IMR-90 (cell line): ENCODE results near the gene RTL1. TPM values are rescaled to one million over a fixed set of nuclear protein-coding genes. Genes with fewer than 3 reads are reported as not detected.

ENCODE experiments used
- ATAC-seq: fragments of 200-7000 bp; cut with Tn5 transposase; 2 replicates; pipeline ENCODE4 v1.9.1; 2020; ENCODE audit warnings: low read depth, mild to moderate bottlenecking, moderate library complexity
- BruUV-seq: library from RNA; stranded (reverse); fragments of 400-500 nt; replicated peaks from 2 replicates; lab custom pipeline; 2021; lab: Mats Ljungman, UMichigan
- CTCF ChIA-PET: fragments of 300-600 bp; formaldehyde crosslinking; extraction: SDS; loops from one replicate; lab custom pipeline; 2021; ENCODE audit warnings: antibody characterized with exemption; lab: Yijun Ruan, JAX
- POLR2A ChIA-PET: fragments of 300-600 bp; sonication (Branson Sonifier 250); formaldehyde crosslinking; loops from one replicate; lab custom pipeline; 2022; ENCODE audit warnings: antibody characterized with exemption; ENCODE audit not compliant: unreplicated experiment; lab: Charles Lee
- DNase-seq: peaks from one replicate; pipeline ENCODE4 v3.0.0; 2013
- H2AFZ ChIP-seq: replicated peaks from 2 replicates; pipeline ENCODE3; 2013; ENCODE audit warnings: low read length, mild to moderate bottlenecking; ENCODE audit not compliant: poor library complexity
- H2AK5ac ChIP-seq: 2 replicates; pipeline ENCODE4 v1.6.1; 2013; ENCODE audit warnings: low read depth, low read length, inconsistent platforms
- H2AK9ac ChIP-seq: replicated peaks from 2 replicates; pipeline ENCODE3; 2013; ENCODE audit warnings: mild to moderate bottlenecking, low read depth, low read length, moderate library complexity; ENCODE audit not compliant: poor library complexity
- H2BK120ac ChIP-seq: 2 replicates; pipeline ENCODE4 v1.6.1; 2013; ENCODE audit warnings: low read depth, low read length, inconsistent platforms
- H2BK15ac ChIP-seq: 3 replicates; pipeline ENCODE4 v1.6.1; 2013; ENCODE audit warnings: low read depth, low read length, inconsistent platforms
- H2BK20ac ChIP-seq: 2 replicates; pipeline ENCODE4 v1.6.1; 2013; ENCODE audit warnings: low read depth, mild to moderate bottlenecking, inconsistent platforms, low read length, moderate library complexity
- H2BK5ac ChIP-seq: 2 replicates; pipeline ENCODE4 v1.6.1; 2013; ENCODE audit warnings: mild to moderate bottlenecking, low read depth, low read length, inconsistent platforms; ENCODE audit not compliant: poor library complexity, severe bottlenecking
- H3K14ac ChIP-seq: replicated peaks from 2 replicates; pipeline ENCODE4 v1.6.1; 2013; ENCODE audit warnings: low read depth, low read length, inconsistent platforms
- H3K18ac ChIP-seq: 2 replicates; pipeline ENCODE4 v1.6.1; 2013; ENCODE audit warnings: low read depth, low read length, control low read depth
- H3K23ac ChIP-seq: 2 replicates; pipeline ENCODE4 v1.6.1; 2013; ENCODE audit warnings: low read depth, low read length, inconsistent platforms
- H3K27ac ChIP-seq: 2 replicates; pipeline ENCODE4 v1.5.1; 2013; ENCODE audit warnings: mild to moderate bottlenecking, control low read depth, low read length; ENCODE audit not compliant: insufficient read depth
- H3K27me3 ChIP-seq: 2 replicates; pipeline ENCODE4 v1.6.1; 2013; ENCODE audit warnings: low read length; ENCODE audit not compliant: control insufficient read depth, insufficient read depth
- H3K36me3 ChIP-seq: 2 replicates; pipeline ENCODE4 v1.6.1; 2013; ENCODE audit warnings: low read length, mixed read lengths; ENCODE audit not compliant: control insufficient read depth, insufficient read depth
- H3K4ac ChIP-seq: 2 replicates; pipeline ENCODE4 v1.6.1; 2013; ENCODE audit warnings: low read depth, low read length, inconsistent platforms
- H3K4me1 ChIP-seq: 2 replicates; pipeline ENCODE4 v1.6.1; 2013; ENCODE audit warnings: low read length, mixed read lengths; ENCODE audit not compliant: control insufficient read depth, insufficient read depth
- H3K4me2 ChIP-seq: 2 replicates; pipeline ENCODE4 v1.6.1; 2013; ENCODE audit warnings: low read depth, mild to moderate bottlenecking, control low read depth, low read length, moderate library complexity
- H3K4me3 ChIP-seq: 2 replicates; pipeline ENCODE4 v1.5.1; 2013; ENCODE audit warnings: low read depth, mild to moderate bottlenecking, control low read depth, low read length, moderate library complexity; ENCODE audit not compliant: insufficient read depth
- H3K56ac ChIP-seq: 2 replicates; pipeline ENCODE4 v1.6.1; 2013; ENCODE audit warnings: low read length, inconsistent platforms; ENCODE audit not compliant: insufficient read depth; ENCODE audit errors: extremely low read depth
- H3K79me1 ChIP-seq, 2 experiments: 2 replicates each; pipeline ENCODE4 v1.6.1; 2013; ENCODE audit warnings: low read length in 2 of 2, inconsistent platforms in 1 of 2, low read depth in 1 of 2
- H3K9ac ChIP-seq: 2 replicates; pipeline ENCODE4 v1.6.1; 2013; ENCODE audit warnings: low read depth, low read length, control low read depth
- H3K9me1 ChIP-seq: 2 replicates; pipeline ENCODE4 v1.6.1; 2013; ENCODE audit warnings: low read length, inconsistent platforms; ENCODE audit not compliant: insufficient read depth
- H3K9me3 ChIP-seq: 2 replicates; pipeline ENCODE4 v1.6.1; 2013; ENCODE audit warnings: low read length; ENCODE audit not compliant: control insufficient read depth, insufficient read depth
- H4K20me1 ChIP-seq: 2 replicates; pipeline ENCODE4 v1.6.1; 2013; ENCODE audit warnings: low read length, inconsistent platforms; ENCODE audit not compliant: insufficient read depth
- H4K5ac ChIP-seq: 2 replicates; pipeline ENCODE4 v1.6.1; 2013; ENCODE audit warnings: mild to moderate bottlenecking, low read depth, low read length, control low read depth
- H4K8ac ChIP-seq, 2 experiments: 2 replicates each; pipeline ENCODE4 v1.6.1; 2013; ENCODE audit warnings: low read depth in 2 of 2, low read length in 2 of 2, control low read depth in 1 of 2, inconsistent platforms in 1 of 2
- H4K91ac ChIP-seq: 2 replicates; pipeline ENCODE4 v1.6.1; 2013; ENCODE audit warnings: low read depth, low read length, inconsistent platforms; ENCODE audit not compliant: insufficient read depth
- CEBPB ChIP-seq: IDR thresholded peaks from 2 replicates; pipeline ENCODE4 v1.6.1; 2012; ENCODE audit warnings: low read depth, low read length, improper control_type of control experiment
- CHD1 ChIP-seq: IDR thresholded peaks from 2 replicates; pipeline ENCODE4 v1.6.1; 2012; ENCODE audit warnings: low read depth, low read length, improper control_type of control experiment
- CTCF ChIP-seq: conservative IDR thresholded peaks from 2 replicates; pipeline ENCODE4 v1.5.1; 2012; ENCODE audit warnings: mild to moderate bottlenecking, low read depth, low read length, improper control_type of control experiment
- ELK1 ChIP-seq: fragments of 150-350 bp; IDR thresholded peaks from 2 replicates; pipeline ENCODE4 v1.6.1; 2016; ENCODE audit warnings: low read depth, mild to moderate bottlenecking, low read length, moderate library complexity, borderline replicate concordance
- MAZ ChIP-seq: IDR thresholded peaks from 2 replicates; pipeline ENCODE4 v1.6.1; 2012; ENCODE audit warnings: low read depth, mild to moderate bottlenecking, low read length, improper control_type of control experiment, moderate library complexity, borderline replicate concordance
- MXI1 ChIP-seq: IDR thresholded peaks from 2 replicates; pipeline ENCODE4 v1.6.1; 2012; ENCODE audit warnings: low read depth, mild to moderate bottlenecking, low read length, moderate library complexity, borderline replicate concordance
- POLR2A ChIP-seq: IDR thresholded peaks from 2 replicates; pipeline ENCODE4 v1.6.1; 2012; ENCODE audit warnings: mild to moderate bottlenecking, low read depth, low read length
- RFX5 ChIP-seq: IDR thresholded peaks from 2 replicates; pipeline ENCODE4 v1.8.0; 2012; ENCODE audit warnings: low read depth, mild to moderate bottlenecking, low read length, moderate library complexity
- USF2 ChIP-seq: fragments of 150-350 bp; IDR thresholded peaks from 2 replicates; pipeline ENCODE4 v1.6.1; 2017; ENCODE audit warnings: mild to moderate bottlenecking, antibody characterized with exemption, low read length, low read depth
- WGBS, 2 experiments: methylation state at CpG; one replicate each; pipeline versions ENCODE4 v1.1.5 to v1.1.7; 2013; ENCODE audit warnings: missing lambda C conversion rate in 2 of 2; ENCODE audit not compliant: insufficient read length in 1 of 2; ENCODE audit errors: extremely low coverage in 2 of 2; 5-methylcytosine and 5-hydroxymethylcytosine counted together
- dilution Hi-C: fragments of 300-500 bp; cut with HindIII; formaldehyde crosslinking; loops from one replicate; pipeline ENCODE4 v1.14.3; 2018; ENCODE audit warnings: low sequenced_read_pairs; ENCODE audit not compliant: unreplicated experiment
- in situ Hi-C: fragments of 300-500 bp; cut with MboI; formaldehyde crosslinking; loops from 3 replicates; pipeline ENCODE4 v1.14.3; 2019; ENCODE audit warnings: low sequenced_read_pairs, inconsistent platforms, mixed read lengths
- intact Hi-C: fragments of 100-400 bp; cut with micrococcal nuclease; formaldehyde crosslinking; loops from 2 replicates; pipeline ENCODE4 v1.10.0; 2022
- polyA plus RNA-seq, 3 experiments: library from polyadenylated mRNA; depleted of rRNA; stranded (reverse); fragments of >200 nt; gene quantifications; 2 replicates each; pipeline ENCODE4 v1.2.3, GENCODE V29; 2012; ENCODE audit warnings: low replicate concordance in 1 of 3
- total RNA-seq: library from RNA; depleted of rRNA; stranded (reverse); fragments of >200 nt; gene quantifications from 2 replicates; pipeline ENCODE4 v1.2.3, GENCODE V29; 2012

Gene RTL1
- total and polyA plus RNA-seq, 2 of the 4 experiments (the other 2 are of a cell fraction), result not detected

- no peak overlapping the region for H3K14ac ChIP-seq
- no peak overlapping the region for H2AK5ac ChIP-seq
- no peak overlapping the region for H3K23ac ChIP-seq
- H4K20me1 ChIP-seq, result peaks cover 100% of the 10 kb centered on the region
- DNase-seq (no peak), ATAC-seq (no peak)
- H2AK9ac ChIP-seq, result no peak overlapping the region
- no peak overlapping the region for H2AFZ ChIP-seq
- intact Hi-C loops, result loop anchor here (5.0 kb wide), 1 partner anchor 178 kb away; no protein-coding TSS in a partner anchor
- TF ChIP-seq ELK1 (no peak), RFX5 (no peak), CEBPB (no peak), MAZ (no peak), POLR2A (no peak; the same call in 1 of the 2 replicates), USF2 (no peak), MXI1 (no peak), CHD1 (no peak), CTCF (no peak)
- H2BK120ac ChIP-seq, result no peak overlapping the region
- H3K4me2 ChIP-seq, result no peak overlapping the region
- no peak overlapping the region for H4K8ac ChIP-seq
- BruUV-seq, result no TSS peak
- dilution Hi-C loops, result no loop called here
- no peak overlapping the region for H4K91ac ChIP-seq
- no peaks in the 10 kb centered on the region for H3K27me3 ChIP-seq
- no peak overlapping the region for H3K18ac ChIP-seq
- no peak overlapping the region for H3K27ac ChIP-seq
- ChIA-PET CTCF (interaction anchor here (1.2 kb wide), 1 partner anchor 130 kb away, joined by 3 read pairs; no protein-coding TSS in a partner anchor), POLR2A (no interaction called here)
- H4K5ac ChIP-seq, result no peak overlapping the region
- H3K4me1 ChIP-seq, result peaks cover 23% of the 10 kb centered on the region
- H3K9me3 ChIP-seq, result no peaks in the 10 kb centered on the region
- no peak overlapping the region for H3K56ac ChIP-seq
- peaks cover 3% of the 10 kb centered on the region; the same call in 1 of the 2 replicates for H3K9me1 ChIP-seq
- in situ Hi-C loops, result loop anchor here (10.0 kb wide), 1 partner anchor 456 kb away; no protein-coding TSS in a partner anchor
- H3K79me1 ChIP-seq, result peaks cover 11 to 59% of the 10 kb centered on the region in 2 experiments
- no peak overlapping the region for H3K4ac ChIP-seq
- H2BK15ac ChIP-seq, result no peak overlapping the region
- no peak overlapping the region for H2BK5ac ChIP-seq
- no peak overlapping the region for H2BK20ac ChIP-seq
- no peak overlapping the region for H3K4me3 ChIP-seq
- H3K36me3 ChIP-seq, result peaks cover 70% of the 10 kb centered on the region
- 79% methylated on average over 12 of the region's 21 CpGs; no CpG with 5 or more reads in 1 of the 2 experiments for WGBS, 2 experiments
- no peak overlapping the region for H3K9ac ChIP-seq
These were observed 63.0 kb downstream of the RTL1 start for GRCh38 chr14:100840286-100841065.
